GM21381 (cell line): ENCODE measurements around the gene MAPK13.
"Not testable (repeated sequence)": the region's sequence is repeated elsewhere in the genome, so short reads cannot be mapped to it uniquely, and the experiment has no call there.

Experiments used
- ATAC-seq: cut with Tn5 transposase; IDR thresholded peaks from one replicate; pipeline ENCODE4 v1.9.1; 2021; ENCODE audit warnings: mild to moderate bottlenecking, moderate library complexity; ENCODE audit not compliant: unreplicated experiment

MAPK13 gene

DNA sequence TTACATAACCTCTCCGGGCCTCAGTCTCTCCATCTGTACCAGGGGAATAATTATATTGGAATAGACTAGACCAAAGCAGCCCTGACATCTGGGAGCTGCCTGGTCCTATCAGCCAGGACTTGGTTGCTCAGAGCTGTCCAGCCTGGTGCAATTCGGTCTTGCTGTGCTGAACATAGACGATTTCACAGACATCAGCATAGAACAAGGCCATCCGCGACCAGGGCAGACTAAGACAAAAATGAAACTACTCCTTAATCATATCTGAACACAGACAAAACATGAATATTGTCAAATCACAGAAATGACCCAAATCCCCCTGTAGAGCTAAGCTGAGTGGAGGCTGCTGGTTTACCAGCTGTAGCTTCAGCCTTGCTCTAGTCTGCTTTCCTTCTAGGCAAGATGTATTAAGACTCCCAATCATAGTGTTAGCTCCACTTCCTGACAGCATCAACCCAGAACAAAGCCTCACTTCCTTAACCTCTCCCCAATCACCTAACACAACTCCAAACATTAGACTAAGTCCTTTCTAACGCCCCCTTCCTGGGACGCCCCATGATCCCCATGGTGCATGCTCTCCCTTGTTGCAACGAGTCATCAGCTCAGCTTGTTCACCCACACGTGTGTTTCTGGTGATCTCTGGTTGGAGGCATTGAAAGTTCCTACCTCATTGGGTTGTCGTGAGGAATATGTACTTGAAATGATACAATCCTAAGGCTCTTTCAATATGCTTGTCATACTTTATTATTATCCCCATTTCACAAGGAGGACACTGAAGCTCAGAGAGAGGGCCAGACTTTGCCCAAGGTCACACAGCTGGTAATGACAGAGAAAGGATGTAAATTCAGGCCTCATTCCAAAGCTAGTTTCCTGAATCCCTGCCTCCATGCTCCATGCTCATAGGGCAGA is 3.5 kb upstream of the MAPK13 start:
- no peak for ATAC-seq

- no peak for ATAC-seq
Measured at GRCh38 chr6:36127462-36128016, 2.8 kb upstream of the MAPK13 start.

DNA sequence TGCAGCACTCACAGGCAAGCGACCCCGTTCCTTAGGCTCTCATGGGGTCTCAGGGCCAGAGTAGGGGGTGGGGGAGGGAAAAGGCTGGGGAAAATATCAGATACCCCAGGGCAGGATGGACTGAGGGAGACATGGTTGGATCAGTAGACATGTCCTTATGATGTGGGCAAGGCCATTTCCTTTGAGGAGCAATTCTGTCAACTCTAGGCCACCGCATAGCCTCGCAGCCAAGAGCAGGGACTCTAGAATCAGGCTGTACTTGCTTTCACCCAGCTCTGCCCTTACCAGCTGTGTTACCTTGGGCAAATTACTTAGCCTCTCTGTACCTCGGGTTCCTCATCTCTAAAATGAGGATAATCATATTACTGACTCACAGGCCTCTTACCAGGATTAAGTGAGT is 2.2 kb upstream of the MAPK13 start:
- ATAC-seq, result no peak

DNA sequence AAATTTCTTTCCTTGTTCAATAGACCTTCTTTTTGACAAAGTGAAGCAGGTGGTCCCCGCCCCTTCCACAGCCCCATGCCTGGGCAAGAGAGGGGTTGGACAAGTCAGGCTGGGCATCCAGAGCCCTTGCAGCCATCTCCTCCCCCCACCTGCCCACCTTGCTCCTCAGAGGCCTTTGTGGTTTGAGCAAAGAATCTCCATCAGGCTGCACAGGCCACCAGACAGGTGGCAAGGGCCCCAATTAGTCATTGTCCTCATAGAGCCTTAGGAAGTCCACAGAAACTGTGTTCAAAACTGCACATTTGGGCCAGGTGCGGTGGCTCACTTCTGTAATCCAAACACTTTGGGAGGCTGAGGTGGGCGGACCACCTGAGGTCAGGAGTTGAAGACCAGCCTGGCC is 1.5 kb upstream of the MAPK13 start:
- no peak for ATAC-seq

DNA sequence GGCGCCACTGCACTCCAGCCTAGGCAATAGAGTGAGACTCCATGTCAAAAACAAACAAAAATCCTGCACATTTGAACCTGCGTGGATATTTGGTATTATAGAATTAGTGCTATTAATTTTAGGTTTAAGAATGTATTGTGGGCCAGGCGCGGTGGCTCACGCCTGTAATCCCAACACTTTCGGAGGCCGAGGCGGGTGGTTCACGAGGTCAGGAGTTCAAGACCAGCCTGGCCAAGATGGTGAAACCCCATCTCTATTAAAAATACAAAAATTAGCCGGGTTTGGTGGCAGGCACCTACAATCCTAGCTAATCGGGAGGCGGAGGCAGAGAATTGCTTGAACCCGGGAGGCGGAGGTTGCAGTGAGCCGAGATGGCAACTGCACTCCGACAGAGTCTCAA is 979 bp upstream of the MAPK13 start:
- ATAC-seq, result not testable (repeated sequence)

DNA sequence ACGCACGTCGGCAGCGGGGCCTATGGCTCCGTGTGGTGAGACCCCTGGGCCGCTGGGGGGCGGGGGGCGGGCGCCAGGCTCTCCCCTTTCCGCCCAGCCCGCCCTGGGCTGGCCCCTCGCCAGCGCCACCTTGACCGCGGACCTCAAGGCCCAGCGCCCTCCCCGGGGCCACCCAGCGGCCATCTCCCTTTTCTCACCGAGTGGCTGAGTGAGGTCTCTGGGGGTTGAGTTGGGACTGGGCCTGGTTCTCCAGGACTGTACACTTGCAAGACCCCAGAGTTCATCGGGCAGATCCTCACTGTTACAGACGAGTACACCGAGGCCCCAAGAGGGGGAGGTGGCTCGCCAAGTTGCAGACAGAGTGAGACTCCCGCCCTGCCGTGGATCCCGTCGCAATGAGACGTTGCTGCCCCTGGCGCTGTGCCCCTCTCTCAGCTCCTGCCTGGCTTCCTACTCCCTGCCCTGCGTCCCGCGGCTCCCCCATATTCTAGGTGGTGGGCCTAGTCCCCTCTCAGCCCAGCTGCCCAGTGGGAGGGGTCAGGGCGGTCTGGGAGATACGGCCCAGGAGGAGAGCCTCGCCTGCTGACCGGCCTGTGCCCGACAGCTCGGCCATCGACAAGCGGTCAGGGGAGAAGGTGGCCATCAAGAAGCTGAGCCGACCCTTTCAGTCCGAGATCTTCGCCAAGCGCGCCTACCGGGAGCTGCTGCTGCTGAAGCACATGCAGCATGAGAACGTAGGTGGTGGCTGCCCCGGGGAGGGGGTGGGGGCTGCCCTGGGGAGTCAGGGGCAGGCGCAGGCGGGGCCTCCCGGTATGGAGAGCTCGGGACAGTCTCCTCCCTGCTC is 576 bp downstream of the MAPK13 start:
- ATAC-seq, result no peak

DNA sequence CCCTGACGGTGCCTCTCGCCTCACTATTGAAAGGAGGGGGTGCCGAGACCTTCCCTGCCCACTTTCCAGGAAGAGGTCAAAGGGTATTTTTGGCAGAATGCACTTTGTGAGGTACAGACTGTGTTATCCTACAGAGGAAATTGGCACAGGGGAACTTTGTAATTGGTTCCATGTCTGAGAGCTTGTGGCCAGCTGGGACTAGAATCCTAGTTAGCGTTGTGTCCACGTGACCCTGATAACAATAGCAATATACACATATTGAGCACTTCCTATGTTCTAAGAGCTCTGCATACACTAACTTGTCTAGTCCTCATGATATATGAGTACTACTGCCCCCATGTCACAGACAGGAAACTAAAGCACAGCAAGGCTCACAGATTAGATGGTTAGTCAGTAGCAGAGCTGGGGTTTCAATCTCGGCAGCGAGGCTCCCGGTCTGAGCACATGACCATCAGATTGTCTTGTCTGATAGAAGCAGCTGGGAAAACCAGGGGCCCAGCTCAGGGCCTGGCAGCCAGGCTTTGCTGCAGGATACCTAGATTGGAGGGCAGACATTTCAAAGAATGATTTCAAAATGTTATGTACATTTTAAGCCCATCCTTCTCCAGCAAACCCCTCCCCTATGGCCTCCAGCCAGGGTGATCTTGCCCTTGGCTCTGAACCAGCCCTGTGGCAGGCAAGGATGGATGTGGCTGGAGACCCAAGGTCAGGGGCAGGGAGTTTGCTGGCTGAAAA is 1.4 kb downstream of the MAPK13 start:
- ATAC-seq, result peak; percentile 82

GRCh38 chr6:36132246-36132895 is 2.1 kb downstream of the MAPK13 start:
- no peak for ATAC-seq

GRCh38 chr6:36133148-36133547 is 2.8 kb downstream of the MAPK13 start:
- ATAC-seq, result no peak

GRCh38 chr6:36133912-36134311 is 3.6 kb downstream of the MAPK13 start:
- ATAC-seq, result no peak

DNA sequence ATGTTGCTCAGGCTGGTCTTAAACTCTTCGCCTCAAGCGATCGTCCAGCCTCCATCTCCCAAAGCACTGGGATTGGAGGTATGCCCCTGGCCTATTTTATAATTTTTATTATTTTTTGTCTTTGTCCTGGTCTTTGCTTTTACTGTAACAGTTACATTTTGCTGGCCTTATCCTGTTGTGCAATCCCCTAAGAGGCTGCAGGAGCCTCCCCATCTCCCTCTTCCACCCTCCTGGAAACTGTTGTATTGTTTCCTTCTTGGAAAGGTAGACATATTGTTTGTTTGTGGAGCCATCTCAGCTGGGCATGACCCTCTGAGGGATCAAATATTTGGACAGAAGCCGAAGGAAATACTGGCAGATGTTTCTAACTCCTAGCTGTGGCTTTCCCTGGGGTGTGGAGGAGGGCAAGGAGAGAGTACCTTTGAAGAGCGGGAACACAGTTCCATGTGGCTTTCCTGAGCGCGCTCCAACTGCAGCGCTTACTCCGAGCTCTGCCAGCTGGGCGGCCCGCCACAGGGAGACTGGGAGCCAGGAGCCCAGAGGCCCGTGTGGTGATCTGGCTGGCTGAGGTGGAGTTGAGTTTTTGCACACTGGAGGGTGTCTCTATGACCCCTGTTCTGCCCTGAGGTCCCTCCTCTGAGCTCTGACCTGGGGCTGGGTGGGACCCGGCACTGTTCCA is 4.9 kb downstream of the MAPK13 start:
- no peak for ATAC-seq

GRCh38 chr6:36136034-36136433 is 5.7 kb downstream of the MAPK13 start:
- no peak for ATAC-seq

DNA sequence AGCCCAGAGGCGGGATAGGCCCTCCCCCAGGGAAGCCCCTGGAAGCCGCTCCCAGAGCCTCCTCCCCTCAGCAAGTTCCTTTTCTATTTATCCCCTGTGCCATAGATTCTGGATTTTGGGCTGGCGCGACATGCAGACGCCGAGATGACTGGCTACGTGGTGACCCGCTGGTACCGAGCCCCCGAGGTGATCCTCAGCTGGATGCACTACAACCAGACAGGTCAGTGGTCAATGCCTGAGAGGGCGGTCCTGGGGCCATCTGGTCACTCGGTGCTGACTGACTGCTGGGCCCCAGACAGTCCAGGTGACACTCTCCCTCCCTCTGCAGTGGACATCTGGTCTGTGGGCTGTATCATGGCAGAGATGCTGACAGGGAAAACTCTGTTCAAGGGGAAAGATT is 6.2 kb downstream of the MAPK13 start:
- ATAC-seq, result no peak

GRCh38 chr6:36138667-36139066 is 8.4 kb downstream of the MAPK13 start:
- no peak for ATAC-seq

- no peak for ATAC-seq
Measured at GRCh38 chr6:36139431-36139830, 9.1 kb downstream of the MAPK13 start.

GRCh38 chr6:36139991-36140710 is 9.8 kb downstream of the MAPK13 start:
- ATAC-seq, result no peak

DNA sequence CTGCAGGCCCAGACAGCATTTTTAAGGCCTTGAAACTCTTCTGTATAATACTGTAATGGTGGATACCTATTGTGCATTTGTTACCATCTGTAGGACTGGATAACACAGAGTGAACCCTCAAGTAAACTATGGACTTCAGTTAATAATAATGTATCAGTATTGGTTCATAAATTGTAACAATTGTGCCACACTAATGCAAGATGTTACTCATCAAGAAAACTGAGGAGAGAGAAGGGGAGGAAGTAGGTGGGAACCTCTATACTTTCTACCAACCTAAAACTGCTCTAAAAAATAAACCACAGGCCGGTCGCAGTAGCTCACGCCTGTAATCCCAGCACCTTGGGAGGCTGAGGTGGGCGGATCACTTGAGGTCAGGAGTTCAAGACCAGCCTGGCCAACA is 10.8 kb downstream of the MAPK13 start:
- ATAC-seq, result no peak

DNA sequence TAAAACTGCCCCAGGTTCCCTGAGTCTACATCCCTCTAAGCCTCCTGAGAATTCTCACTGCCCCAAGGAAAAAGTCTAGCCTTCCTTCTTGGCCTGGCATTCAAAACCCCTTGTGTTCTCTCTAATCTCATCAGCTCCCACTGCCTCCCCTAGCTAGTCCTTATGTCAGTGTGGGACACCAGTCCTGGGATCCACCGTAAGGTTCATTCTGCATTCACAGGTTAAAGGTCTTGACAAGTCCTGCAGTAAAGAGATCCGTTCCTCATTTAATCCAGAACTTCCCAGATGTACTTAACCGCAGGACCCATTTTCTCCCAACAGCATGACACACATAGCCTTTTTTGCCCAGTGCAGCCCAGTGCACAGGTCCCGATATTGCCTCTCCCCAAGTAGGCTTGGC is 11.6 kb downstream of the MAPK13 start:
- ATAC-seq, result no peak
